GM12878 (cell line): ENCODE data around the gene EFNA4. TPM values are rescaled to one million over a fixed set of nuclear protein-coding genes. Genes with fewer than 3 reads are reported as not detected.

Experiments used
- ATAC-seq: fragments of 200-7000 bp; cut with Tn5 transposase; 3 replicates; pipeline ENCODE4 v1.9.1; 2020; ENCODE audit warnings: mild to moderate bottlenecking, moderate library complexity
- BruUV-seq: library from RNA; stranded (reverse); fragments of 400-500 nt; replicated peaks from 2 replicates; lab custom pipeline; 2021; lab: Mats Ljungman, UMichigan
- CTCF ChIA-PET: fragments of 300-600 bp; sonication (Branson Sonifier 250); formaldehyde crosslinking; extraction: SDS; loops from one replicate; lab custom pipeline; 2021; ENCODE audit warnings: inconsistent platforms; lab: Yijun Ruan, JAX
- POLR2A ChIA-PET: fragments of 350-600 bp; formaldehyde crosslinking; extraction: SDS; loops from one replicate; lab custom pipeline; 2021; ENCODE audit warnings: inconsistent platforms; lab: Charles Lee
- RAD21 ChIA-PET: fragments of 300-600 bp; sonication (Branson Sonifier 250); formaldehyde crosslinking; loops from one replicate; lab custom pipeline; 2023; ENCODE audit warnings: antibody characterized with exemption; ENCODE audit not compliant: unreplicated experiment; lab: Charles Lee
- SMC1A ChIA-PET: fragments of 300-600 bp; sonication (Branson Sonifier 250); formaldehyde crosslinking; loops from one replicate; lab custom pipeline; 2023; ENCODE audit not compliant: unreplicated experiment, uncharacterized antibody; lab: Charles Lee
- DNase-seq: peaks from one replicate; pipeline ENCODE4 v3.0.0-alpha.2; 2011; ENCODE audit warnings: low read depth, low spot score
- FAIRE-seq: peaks from 3 replicates; lab custom pipeline; 2011; peaks lifted over from hg19 to GRCh38; lab: Jason Lieb, UNC
- H2AFZ ChIP-seq: 2 replicates; pipeline ENCODE4 v1.6.0; 2011; ENCODE audit warnings: low read depth, low read length, control low read depth; ENCODE audit not compliant: control insufficient read depth
- H3K27ac ChIP-seq: 2 replicates; pipeline ENCODE4 v1.5.1; 2011; ENCODE audit warnings: control low read depth; ENCODE audit not compliant: control insufficient read depth, insufficient read depth
- H3K27me3 ChIP-seq, 2 experiments: replicated peaks in 1 of 2; 2 replicates each; pipeline versions ENCODE4 v1.6.0 to v1.6.1; 2011; ENCODE audit warnings: low read length in 1 of 2; ENCODE audit not compliant: control insufficient read depth in 2 of 2, insufficient read depth in 2 of 2
- H3K36me3 ChIP-seq, 2 experiments: 2 replicates each; pipeline ENCODE4 v1.5.1; 2011; ENCODE audit warnings: low read length in 1 of 2; ENCODE audit not compliant: control insufficient read depth in 2 of 2, insufficient read depth in 2 of 2
- H3K4me1 ChIP-seq: 2 replicates; pipeline ENCODE4 v1.6.1; 2011; ENCODE audit warnings: mild to moderate bottlenecking, low read length, moderate library complexity, mixed read lengths; ENCODE audit not compliant: control insufficient read depth, insufficient read depth
- H3K4me2 ChIP-seq: 2 replicates; pipeline ENCODE4 v1.6.0; 2011; ENCODE audit warnings: control low read depth; ENCODE audit not compliant: control insufficient read depth, insufficient read depth
- H3K4me3 ChIP-seq: fragments of 200-600 bp; sonication (generic); 2 replicates; pipeline ENCODE4 v1.5.1; 2016
- H3K79me2 ChIP-seq: 2 replicates; pipeline ENCODE4 v1.6.0; 2011; ENCODE audit warnings: low read length; ENCODE audit not compliant: control insufficient read depth, insufficient read depth
- H3K9ac ChIP-seq: 2 replicates; pipeline ENCODE4 v1.8.0; 2011; ENCODE audit warnings: low read length, control low read depth, mixed read lengths; ENCODE audit not compliant: control insufficient read depth, insufficient read depth
- H3K9me3 ChIP-seq: replicated peaks from 3 replicates; pipeline ENCODE4 v1.5.1; 2011; ENCODE audit warnings: mild to moderate bottlenecking, low read length; ENCODE audit not compliant: control insufficient read depth, insufficient read depth
- H4K20me1 ChIP-seq: 2 replicates; pipeline ENCODE4 v1.6.0; 2011; ENCODE audit not compliant: control insufficient read depth, insufficient read depth
- CHD4 ChIP-seq: fragments of 200-600 bp; sonication (generic); IDR thresholded peaks from 2 replicates; pipeline ENCODE4 v1.6.1; 2016; ENCODE audit warnings: mild to moderate bottlenecking
- MYC ChIP-seq: IDR thresholded peaks from 2 replicates; pipeline ENCODE4 v1.6.1; 2011; ENCODE audit warnings: mild to moderate bottlenecking, low read length, moderate library complexity, inconsistent platforms; ENCODE audit not compliant: insufficient read depth, insufficient replicate concordance, insufficient read length, severe bottlenecking
- NKRF ChIP-seq: fragments of 450-650 bp; conservative IDR thresholded peaks from 2 replicates; pipeline ENCODE4 v1.6.1; 2017; ENCODE audit warnings: mild to moderate bottlenecking, moderate library complexity
- RFX5 ChIP-seq: IDR thresholded peaks from 2 replicates; pipeline ENCODE4 v1.6.1; 2011; ENCODE audit warnings: low read depth, low read length, improper control_type of control experiment
- SIN3A ChIP-seq: IDR thresholded peaks from 2 replicates; pipeline ENCODE4 v1.6.1; 2012; ENCODE audit warnings: low read depth, low read length, improper control_type of control experiment
- SREBF2 ChIP-seq: IDR thresholded peaks from 2 replicates; pipeline ENCODE4 v1.6.1; 2012; ENCODE audit warnings: mild to moderate bottlenecking, low read length
- ZNF24 ChIP-seq: fragments of 450-650 bp; IDR thresholded peaks from 2 replicates; pipeline ENCODE4 v1.6.1; 2017; ENCODE audit warnings: antibody characterized with exemption, mild to moderate bottlenecking
- WGBS: methylation state at CpG from one replicate; pipeline ENCODE4 v1.1.6; 2016; ENCODE audit warnings: low lambda C conversion rate; ENCODE audit not compliant: insufficient replicate concordance, insufficient coverage; ENCODE audit errors: missing lambda C conversion rate; 5-methylcytosine and 5-hydroxymethylcytosine counted together
- in situ Hi-C: fragments of 300-500 bp; cut with MboI; formaldehyde crosslinking; loops from 9 replicates; pipeline ENCODE4 v1.14.3; 2018; ENCODE audit warnings: mixed read lengths
- intact Hi-C: fragments of 100-400 bp; cut with micrococcal nuclease; formaldehyde crosslinking; loops from one replicate; pipeline ENCODE4 v1.14.2; 2022; ENCODE audit not compliant: unreplicated experiment
- polyA plus RNA-seq, 11 experiments: library from polyadenylated mRNA; depleted of rRNA in 4 of 11; unstranded in 6 of 11; stranded (reverse) in 5 of 11; fragments of >200 nt; fragmentation: Nextera tagmentation in 4 of 11; fragmentation: Illumina TruSeq in 1 of 11; extraction: Ambion mirVana in 4 of 11; extraction: Trizol in 1 of 11; gene quantifications; 1 replicate in 1 of 11; 2 replicates in 10 of 11; pipeline versions ENCODE4 v1.2.1 to v1.2.3, GENCODE V29; 2011 to 2016; ENCODE audit warnings: inconsistent platforms in 2 of 11, missing spikeins in 2 of 11, low read depth in 1 of 11
- total RNA-seq, 4 experiments: library from RNA; depleted of rRNA in 3 of 4; stranded (reverse); fragments of >200 nt in 3 of 4; fragmentation: Illumina TruSeq in 1 of 4; extraction: Trizol in 1 of 4; gene quantifications; 2 replicates each; pipeline versions ENCODE4 v1.2.1 to v1.2.3, GENCODE V29; 2013 to 2021
- TF ChIP-seq, protein P1 (sequence below), 3 experiments: IDR thresholded peaks in 2 of 3; conservative IDR thresholded peaks in 1 of 3; 2 replicates each; pipeline ENCODE4 v1.5.1; 2011; ENCODE audit warnings: low read depth in 3 of 3, low read length in 3 of 3, mild to moderate bottlenecking in 3 of 3, control low read depth in 2 of 3, moderate library complexity in 2 of 3, inconsistent platforms in 1 of 3, mixed read lengths in 1 of 3; ENCODE audit not compliant: control insufficient read depth in 2 of 3, insufficient read depth in 1 of 3; ENCODE audit errors: extremely low read depth in 1 of 3

EFNA4 gene
- total and polyA plus RNA-seq, 10 of the 15 experiments (the other 5 are each of a cell fraction or from before 2014, with no cell fraction given) = 0.52 to 14.1 (median 4.8) TPM

DNA sequence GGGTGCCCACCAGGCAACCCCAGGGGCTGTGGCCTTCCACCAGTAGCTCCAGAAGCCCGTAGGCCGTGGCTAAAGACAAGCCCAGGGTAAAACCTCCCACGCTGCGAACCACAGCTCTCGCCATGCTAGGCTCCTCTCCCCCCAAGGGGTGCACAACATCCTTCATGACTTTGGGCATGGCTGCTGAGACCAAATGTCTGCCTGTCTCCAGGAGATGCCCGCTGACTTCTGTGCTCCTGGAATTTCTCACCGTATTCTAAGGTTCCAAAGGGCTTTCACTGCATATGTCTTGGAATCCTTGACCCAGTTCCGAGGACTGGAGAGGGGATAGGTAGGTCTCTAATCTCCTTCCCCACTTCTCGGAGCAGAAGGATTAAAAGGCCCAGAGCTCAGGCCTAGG lies 30.0 kb upstream of the EFNA4 start, which contains the start of the genes DCST1 and DCST2 (continued):
- TF ChIP-seq NKRF = no peak
- TF ChIP-seq SREBF2 = no peak
- TF ChIP-seq MYC = no peak

DNA sequence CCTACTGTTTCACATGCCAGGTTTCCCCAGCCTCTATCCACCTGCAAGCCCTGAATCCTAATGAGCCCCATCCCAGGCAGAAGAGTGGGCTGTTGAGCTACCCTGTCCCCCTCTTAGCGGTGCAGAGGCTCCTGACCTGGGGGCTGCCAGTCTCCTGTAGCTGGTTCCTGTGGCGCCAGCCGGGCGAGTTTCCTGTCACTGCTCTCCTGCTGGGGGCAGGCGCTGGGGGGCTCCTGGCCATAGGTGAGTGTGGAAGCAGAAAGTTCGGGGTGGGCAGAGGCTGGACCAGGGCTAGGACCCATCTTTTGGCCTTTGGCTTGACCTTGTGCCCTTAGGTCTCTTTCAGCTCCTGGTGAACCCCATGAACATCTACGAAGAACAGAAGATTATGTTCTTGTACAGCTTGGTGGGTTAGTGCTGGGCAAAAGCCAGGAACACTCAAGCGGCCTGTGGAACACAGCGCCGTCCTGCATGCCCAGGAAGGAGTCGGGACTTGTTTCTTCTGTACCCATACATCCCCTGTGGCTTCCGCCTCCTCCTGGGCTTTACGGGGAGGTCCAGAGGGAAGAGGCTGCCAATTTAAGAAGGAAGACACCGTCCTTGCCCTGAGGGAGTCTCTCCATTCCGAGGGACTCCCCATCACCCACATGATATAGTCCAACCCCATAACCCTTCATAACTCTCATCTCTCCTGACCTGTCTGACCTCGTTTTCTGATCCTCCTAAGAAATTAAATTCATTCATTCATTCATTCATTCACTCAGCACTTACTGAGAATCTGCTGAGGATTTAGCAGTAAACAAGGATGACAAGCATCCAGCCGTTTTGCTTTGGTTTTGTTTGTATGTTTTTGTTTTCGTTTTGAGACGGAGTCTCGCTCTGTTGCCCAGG lies 29.0 kb upstream of the EFNA4 start:
- in situ Hi-C loops (no loop called here), intact Hi-C loops (no loop called here)
- Histone ChIP-seq H3K4me1 (no peaks in the 10 kb centered on the region), H3K79me2 (no peaks in the 10 kb centered on the region), H3K36me3 (no peaks in the 10 kb centered on the region), H4K20me1 (no peaks in the 10 kb centered on the region), H3K27ac (no peak overlapping the region), H2AFZ (no peak overlapping the region), H3K4me2 (no peak overlapping the region), H3K4me3 (no peak overlapping the region), H3K27me3 (peaks cover 2 to 5% of the 10 kb centered on the region in 2 experiments; a peak in 1 of 4 replicates), H3K9ac (no peak overlapping the region), H3K9me3 (no peaks in the 10 kb centered on the region)
- FAIRE-seq (no peak), DNase-seq (no peak), ATAC-seq (no peak)
- CTCF ChIA-PET = interaction anchor here (1.5 kb wide), 1 partner anchor 16 kb away, joined by 5 read pairs; no protein-coding TSS in a partner anchor
- no TSS peak for BruUV-seq
- RAD21 ChIA-PET = no interaction called here
- POLR2A ChIA-PET = interaction anchor here (0.6 kb wide), 1 partner anchor 9 kb away, joined by 3 read pairs; no protein-coding TSS in a partner anchor
- TF ChIP-seq CHD4 = no peak
- TF ChIP-seq SIN3A = no peak
- TF ChIP-seq RFX5 = no peak
- TF ChIP-seq ZNF24 = peak; percentile 71; the same call in 1 of the 2 replicates
- TF ChIP-seq, protein P1, sequence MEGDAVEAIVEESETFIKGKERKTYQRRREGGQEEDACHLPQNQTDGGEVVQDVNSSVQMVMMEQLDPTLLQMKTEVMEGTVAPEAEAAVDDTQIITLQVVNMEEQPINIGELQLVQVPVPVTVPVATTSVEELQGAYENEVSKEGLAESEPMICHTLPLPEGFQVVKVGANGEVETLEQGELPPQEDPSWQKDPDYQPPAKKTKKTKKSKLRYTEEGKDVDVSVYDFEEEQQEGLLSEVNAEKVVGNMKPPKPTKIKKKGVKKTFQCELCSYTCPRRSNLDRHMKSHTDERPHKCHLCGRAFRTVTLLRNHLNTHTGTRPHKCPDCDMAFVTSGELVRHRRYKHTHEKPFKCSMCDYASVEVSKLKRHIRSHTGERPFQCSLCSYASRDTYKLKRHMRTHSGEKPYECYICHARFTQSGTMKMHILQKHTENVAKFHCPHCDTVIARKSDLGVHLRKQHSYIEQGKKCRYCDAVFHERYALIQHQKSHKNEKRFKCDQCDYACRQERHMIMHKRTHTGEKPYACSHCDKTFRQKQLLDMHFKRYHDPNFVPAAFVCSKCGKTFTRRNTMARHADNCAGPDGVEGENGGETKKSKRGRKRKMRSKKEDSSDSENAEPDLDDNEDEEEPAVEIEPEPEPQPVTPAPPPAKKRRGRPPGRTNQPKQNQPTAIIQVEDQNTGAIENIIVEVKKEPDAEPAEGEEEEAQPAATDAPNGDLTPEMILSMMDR (IDR thresholded peaks at IDR 0.05 in 2 of 3, conservative IDR thresholded peaks at IDR 0.05 in 1 of 3; ENCODE audit: control insufficient read depth in 2 of 3, extremely low read depth in 1 of 3, insufficient read depth in 1 of 3, low read depth in 3 of 3, low read length in 3 of 3) = no peak
- SMC1A ChIA-PET = no interaction called here
- WGBS = 42% methylated on average over 20 of the region's 20 CpGs
